IMR-90 (cell line): ENCODE data around the gene ANOS1. TPM values are rescaled to one million over a fixed set of nuclear protein-coding genes. Genes with fewer than 3 reads are reported as not detected.

Experiments used
- ATAC-seq: fragments of 200-7000 bp; cut with Tn5 transposase; 2 replicates; pipeline ENCODE4 v1.9.1; 2020; ENCODE audit warnings: low read depth, mild to moderate bottlenecking, moderate library complexity
- BruUV-seq: library from RNA; stranded (reverse); fragments of 400-500 nt; replicated peaks from 2 replicates; lab custom pipeline; 2021; lab: Mats Ljungman, UMichigan
- CTCF ChIA-PET: fragments of 300-600 bp; formaldehyde crosslinking; extraction: SDS; loops from one replicate; lab custom pipeline; 2021; ENCODE audit warnings: antibody characterized with exemption; lab: Yijun Ruan, JAX
- POLR2A ChIA-PET: fragments of 300-600 bp; sonication (Branson Sonifier 250); formaldehyde crosslinking; loops from one replicate; lab custom pipeline; 2022; ENCODE audit warnings: antibody characterized with exemption; ENCODE audit not compliant: unreplicated experiment; lab: Charles Lee
- DNase-seq: peaks from one replicate; pipeline ENCODE4 v3.0.0; 2013
- H2AFZ ChIP-seq: replicated peaks from 2 replicates; pipeline ENCODE3; 2013; ENCODE audit warnings: low read length, mild to moderate bottlenecking; ENCODE audit not compliant: poor library complexity
- H2AK5ac ChIP-seq: 2 replicates; pipeline ENCODE4 v1.6.1; 2013; ENCODE audit warnings: low read depth, low read length, inconsistent platforms
- H2AK9ac ChIP-seq: replicated peaks from 2 replicates; pipeline ENCODE3; 2013; ENCODE audit warnings: mild to moderate bottlenecking, low read depth, low read length, moderate library complexity; ENCODE audit not compliant: poor library complexity
- H2BK120ac ChIP-seq: 2 replicates; pipeline ENCODE4 v1.6.1; 2013; ENCODE audit warnings: low read depth, low read length, inconsistent platforms
- H2BK15ac ChIP-seq: 3 replicates; pipeline ENCODE4 v1.6.1; 2013; ENCODE audit warnings: low read depth, low read length, inconsistent platforms
- H2BK20ac ChIP-seq: 2 replicates; pipeline ENCODE4 v1.6.1; 2013; ENCODE audit warnings: low read depth, mild to moderate bottlenecking, inconsistent platforms, low read length, moderate library complexity
- H2BK5ac ChIP-seq: 2 replicates; pipeline ENCODE4 v1.6.1; 2013; ENCODE audit warnings: mild to moderate bottlenecking, low read depth, low read length, inconsistent platforms; ENCODE audit not compliant: poor library complexity, severe bottlenecking
- H3K14ac ChIP-seq: replicated peaks from 2 replicates; pipeline ENCODE4 v1.6.1; 2013; ENCODE audit warnings: low read depth, low read length, inconsistent platforms
- H3K18ac ChIP-seq: 2 replicates; pipeline ENCODE4 v1.6.1; 2013; ENCODE audit warnings: low read depth, low read length, control low read depth
- H3K23ac ChIP-seq: 2 replicates; pipeline ENCODE4 v1.6.1; 2013; ENCODE audit warnings: low read depth, low read length, inconsistent platforms
- H3K27ac ChIP-seq: 2 replicates; pipeline ENCODE4 v1.5.1; 2013; ENCODE audit warnings: mild to moderate bottlenecking, control low read depth, low read length; ENCODE audit not compliant: insufficient read depth
- H3K27me3 ChIP-seq: 2 replicates; pipeline ENCODE4 v1.6.1; 2013; ENCODE audit warnings: low read length; ENCODE audit not compliant: control insufficient read depth, insufficient read depth
- H3K36me3 ChIP-seq: 2 replicates; pipeline ENCODE4 v1.6.1; 2013; ENCODE audit warnings: low read length, mixed read lengths; ENCODE audit not compliant: control insufficient read depth, insufficient read depth
- H3K4ac ChIP-seq: 2 replicates; pipeline ENCODE4 v1.6.1; 2013; ENCODE audit warnings: low read depth, low read length, inconsistent platforms
- H3K4me1 ChIP-seq: 2 replicates; pipeline ENCODE4 v1.6.1; 2013; ENCODE audit warnings: low read length, mixed read lengths; ENCODE audit not compliant: control insufficient read depth, insufficient read depth
- H3K4me2 ChIP-seq: 2 replicates; pipeline ENCODE4 v1.6.1; 2013; ENCODE audit warnings: low read depth, mild to moderate bottlenecking, control low read depth, low read length, moderate library complexity
- H3K4me3 ChIP-seq: 2 replicates; pipeline ENCODE4 v1.5.1; 2013; ENCODE audit warnings: low read depth, mild to moderate bottlenecking, control low read depth, low read length, moderate library complexity; ENCODE audit not compliant: insufficient read depth
- H3K56ac ChIP-seq: 2 replicates; pipeline ENCODE4 v1.6.1; 2013; ENCODE audit warnings: low read length, inconsistent platforms; ENCODE audit not compliant: insufficient read depth; ENCODE audit errors: extremely low read depth
- H3K79me1 ChIP-seq, 2 experiments: 2 replicates each; pipeline ENCODE4 v1.6.1; 2013; ENCODE audit warnings: low read length in 2 of 2, inconsistent platforms in 1 of 2, low read depth in 1 of 2
- H3K9ac ChIP-seq: 2 replicates; pipeline ENCODE4 v1.6.1; 2013; ENCODE audit warnings: low read depth, low read length, control low read depth
- H3K9me1 ChIP-seq: 2 replicates; pipeline ENCODE4 v1.6.1; 2013; ENCODE audit warnings: low read length, inconsistent platforms; ENCODE audit not compliant: insufficient read depth
- H3K9me3 ChIP-seq: 2 replicates; pipeline ENCODE4 v1.6.1; 2013; ENCODE audit warnings: low read length; ENCODE audit not compliant: control insufficient read depth, insufficient read depth
- H4K20me1 ChIP-seq: 2 replicates; pipeline ENCODE4 v1.6.1; 2013; ENCODE audit warnings: low read length, inconsistent platforms; ENCODE audit not compliant: insufficient read depth
- H4K5ac ChIP-seq: 2 replicates; pipeline ENCODE4 v1.6.1; 2013; ENCODE audit warnings: mild to moderate bottlenecking, low read depth, low read length, control low read depth
- H4K8ac ChIP-seq, 2 experiments: 2 replicates each; pipeline ENCODE4 v1.6.1; 2013; ENCODE audit warnings: low read depth in 2 of 2, low read length in 2 of 2, control low read depth in 1 of 2, inconsistent platforms in 1 of 2
- H4K91ac ChIP-seq: 2 replicates; pipeline ENCODE4 v1.6.1; 2013; ENCODE audit warnings: low read depth, low read length, inconsistent platforms; ENCODE audit not compliant: insufficient read depth
- BHLHE40 ChIP-seq: fragments of 150-350 bp; IDR thresholded peaks from 2 replicates; pipeline ENCODE4 v1.6.1; 2016; ENCODE audit warnings: mild to moderate bottlenecking, low read depth, low read length
- CEBPB ChIP-seq: IDR thresholded peaks from 2 replicates; pipeline ENCODE4 v1.6.1; 2012; ENCODE audit warnings: low read depth, low read length, improper control_type of control experiment
- CHD1 ChIP-seq: IDR thresholded peaks from 2 replicates; pipeline ENCODE4 v1.6.1; 2012; ENCODE audit warnings: low read depth, low read length, improper control_type of control experiment
- ELK1 ChIP-seq: fragments of 150-350 bp; IDR thresholded peaks from 2 replicates; pipeline ENCODE4 v1.6.1; 2016; ENCODE audit warnings: low read depth, mild to moderate bottlenecking, low read length, moderate library complexity, borderline replicate concordance
- FOS ChIP-seq: fragments of 150-350 bp; IDR thresholded peaks from 2 replicates; pipeline ENCODE4 v1.6.1; 2016; ENCODE audit warnings: low read depth, low read length
- MAFK ChIP-seq: IDR thresholded peaks from 2 replicates; pipeline ENCODE4 v1.6.1; 2012; ENCODE audit warnings: low read depth, low read length, improper control_type of control experiment
- MAZ ChIP-seq: IDR thresholded peaks from 2 replicates; pipeline ENCODE4 v1.6.1; 2012; ENCODE audit warnings: low read depth, mild to moderate bottlenecking, low read length, improper control_type of control experiment, moderate library complexity, borderline replicate concordance
- MXI1 ChIP-seq: IDR thresholded peaks from 2 replicates; pipeline ENCODE4 v1.6.1; 2012; ENCODE audit warnings: low read depth, mild to moderate bottlenecking, low read length, moderate library complexity, borderline replicate concordance
- NFE2L2 ChIP-seq: fragments of 150-350 bp; IDR thresholded peaks from 2 replicates; pipeline ENCODE4 v1.6.1; 2016; ENCODE audit warnings: low read depth, mild to moderate bottlenecking, low read length
- POLR2A ChIP-seq: IDR thresholded peaks from 2 replicates; pipeline ENCODE4 v1.6.1; 2012; ENCODE audit warnings: mild to moderate bottlenecking, low read depth, low read length
- RAD21 ChIP-seq: IDR thresholded peaks from 2 replicates; pipeline ENCODE4 v1.6.1; 2012; ENCODE audit warnings: low read length, improper control_type of control experiment
- RCOR1 ChIP-seq: IDR thresholded peaks from 2 replicates; pipeline ENCODE4 v1.6.1; 2012; ENCODE audit warnings: mild to moderate bottlenecking, low read length, improper control_type of control experiment; ENCODE audit not compliant: insufficient replicate concordance
- RFX5 ChIP-seq: IDR thresholded peaks from 2 replicates; pipeline ENCODE4 v1.8.0; 2012; ENCODE audit warnings: low read depth, mild to moderate bottlenecking, low read length, moderate library complexity
- SMC3 ChIP-seq: fragments of 150-350 bp; IDR thresholded peaks from 2 replicates; pipeline ENCODE4 v1.6.1; 2016; ENCODE audit warnings: low read depth, mild to moderate bottlenecking, antibody characterized with exemption, low read length, moderate library complexity
- USF2 ChIP-seq: fragments of 150-350 bp; IDR thresholded peaks from 2 replicates; pipeline ENCODE4 v1.6.1; 2017; ENCODE audit warnings: mild to moderate bottlenecking, antibody characterized with exemption, low read length, low read depth
- WGBS, 2 experiments: methylation state at CpG; one replicate each; pipeline versions ENCODE4 v1.1.5 to v1.1.7; 2013; ENCODE audit warnings: missing lambda C conversion rate in 2 of 2; ENCODE audit not compliant: insufficient read length in 1 of 2; ENCODE audit errors: extremely low coverage in 2 of 2; 5-methylcytosine and 5-hydroxymethylcytosine counted together
- dilution Hi-C: fragments of 300-500 bp; cut with HindIII; formaldehyde crosslinking; loops from one replicate; pipeline ENCODE4 v1.14.3; 2018; ENCODE audit warnings: low sequenced_read_pairs; ENCODE audit not compliant: unreplicated experiment
- in situ Hi-C: fragments of 300-500 bp; cut with MboI; formaldehyde crosslinking; loops from 3 replicates; pipeline ENCODE4 v1.14.3; 2019; ENCODE audit warnings: low sequenced_read_pairs, inconsistent platforms, mixed read lengths
- intact Hi-C: fragments of 100-400 bp; cut with micrococcal nuclease; formaldehyde crosslinking; loops from 2 replicates; pipeline ENCODE4 v1.10.0; 2022
- polyA plus RNA-seq, 3 experiments: library from polyadenylated mRNA; depleted of rRNA; stranded (reverse); fragments of >200 nt; gene quantifications; 2 replicates each; pipeline ENCODE4 v1.2.3, GENCODE V29; 2012; ENCODE audit warnings: low replicate concordance in 1 of 3
- total RNA-seq: library from RNA; depleted of rRNA; stranded (reverse); fragments of >200 nt; gene quantifications from 2 replicates; pipeline ENCODE4 v1.2.3, GENCODE V29; 2012
- TF ChIP-seq, protein P1 (sequence below): conservative IDR thresholded peaks from 2 replicates; pipeline ENCODE4 v1.5.1; 2012; ENCODE audit warnings: mild to moderate bottlenecking, low read depth, low read length, improper control_type of control experiment

ANOS1 gene
- total and polyA plus RNA-seq, 2 of the 4 experiments (the other 2 are of a cell fraction) = under 0.01 to 0.17 TPM

GRCh38 chrX:8668813-8669212, 63.1 kb downstream of the ANOS1 start:
- BruUV-seq = no TSS peak
- Histone ChIP-seq H3K9me1 (no peaks in the 10 kb centered on the region), H3K4me2 (no peak overlapping the region), H3K9ac (no peak overlapping the region), H3K79me1 (no peaks in the 10 kb centered on the region), H4K20me1 (no peaks in the 10 kb centered on the region), H3K4me3 (no peak overlapping the region), H2AK5ac (no peak overlapping the region), H3K27me3 (no peaks in the 10 kb centered on the region), H2BK120ac (no peak overlapping the region), H2AK9ac (no peak overlapping the region), H3K18ac (no peak overlapping the region), H3K56ac (no peak overlapping the region), H4K8ac (no peak overlapping the region), H3K27ac (no peak overlapping the region), H2BK15ac (no peak overlapping the region), H3K4ac (no peak overlapping the region), H2BK20ac (no peak overlapping the region), H3K36me3 (no peaks in the 10 kb centered on the region), H4K5ac (no peak overlapping the region), H3K14ac (no peak overlapping the region), H3K4me1 (no peaks in the 10 kb centered on the region), H2AFZ (no peak overlapping the region), H3K23ac (no peak overlapping the region), H4K91ac (no peak overlapping the region), H2BK5ac (no peak overlapping the region), H3K9me3 (peaks cover 1% of the 10 kb centered on the region; the same call in 1 of the 2 replicates)
- TF ChIP-seq RFX5 (no peak), MAZ (no peak), CEBPB (no peak), USF2 (no peak), NFE2L2 (no peak), ELK1 (no peak), BHLHE40 (no peak), RCOR1 (no peak), CHD1 (no peak), MAFK (no peak), MXI1 (no peak), FOS (no peak), RAD21 (no peak), SMC3 (no peak), POLR2A (no peak)
- TF ChIP-seq, protein P1, sequence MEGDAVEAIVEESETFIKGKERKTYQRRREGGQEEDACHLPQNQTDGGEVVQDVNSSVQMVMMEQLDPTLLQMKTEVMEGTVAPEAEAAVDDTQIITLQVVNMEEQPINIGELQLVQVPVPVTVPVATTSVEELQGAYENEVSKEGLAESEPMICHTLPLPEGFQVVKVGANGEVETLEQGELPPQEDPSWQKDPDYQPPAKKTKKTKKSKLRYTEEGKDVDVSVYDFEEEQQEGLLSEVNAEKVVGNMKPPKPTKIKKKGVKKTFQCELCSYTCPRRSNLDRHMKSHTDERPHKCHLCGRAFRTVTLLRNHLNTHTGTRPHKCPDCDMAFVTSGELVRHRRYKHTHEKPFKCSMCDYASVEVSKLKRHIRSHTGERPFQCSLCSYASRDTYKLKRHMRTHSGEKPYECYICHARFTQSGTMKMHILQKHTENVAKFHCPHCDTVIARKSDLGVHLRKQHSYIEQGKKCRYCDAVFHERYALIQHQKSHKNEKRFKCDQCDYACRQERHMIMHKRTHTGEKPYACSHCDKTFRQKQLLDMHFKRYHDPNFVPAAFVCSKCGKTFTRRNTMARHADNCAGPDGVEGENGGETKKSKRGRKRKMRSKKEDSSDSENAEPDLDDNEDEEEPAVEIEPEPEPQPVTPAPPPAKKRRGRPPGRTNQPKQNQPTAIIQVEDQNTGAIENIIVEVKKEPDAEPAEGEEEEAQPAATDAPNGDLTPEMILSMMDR = no peak
- intact Hi-C loops = no loop called here
- dilution Hi-C loops = no loop called here
- in situ Hi-C loops = no loop called here
- WGBS, 2 experiments = 0% methylated on average over 1 of the region's 8 CpGs; no CpG with 5 or more reads in 1 of the 2 experiments
- no peak for DNase-seq
- ChIA-PET CTCF (no interaction called here), POLR2A (no interaction called here)
- ATAC-seq = no peak
